ENCODE measurements around the gene COL6A3.

DNA sequence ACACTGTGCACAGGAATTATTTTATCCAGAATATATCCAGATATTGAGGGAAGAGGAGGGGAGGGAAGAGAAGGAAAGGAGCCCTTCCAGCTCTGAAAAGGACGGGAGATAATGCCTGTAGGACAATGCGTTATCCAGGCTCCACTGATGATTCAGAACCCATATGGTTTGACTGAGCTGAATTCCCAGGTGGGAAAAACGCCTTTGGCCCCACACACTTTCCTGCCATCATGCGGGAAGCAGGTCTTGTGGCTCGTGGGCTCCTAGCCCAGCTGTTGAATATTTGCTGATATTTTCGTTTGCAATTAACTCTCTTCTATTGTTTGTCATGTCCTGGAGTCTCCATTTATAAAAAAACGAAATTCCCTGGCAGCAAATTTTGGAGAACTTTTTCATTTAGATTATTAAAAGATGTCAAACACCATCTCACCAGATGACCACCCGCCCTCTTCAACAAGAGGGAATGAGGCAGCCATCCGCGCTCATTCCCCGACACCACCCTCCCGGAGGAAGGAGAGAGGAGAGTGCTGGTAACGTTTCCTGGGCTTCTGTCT, 8.9 kb downstream of the COL6A3 start:
- TF ChIP-seq EZH2phosphoT487 (IDR thresholded peaks at IDR 0.05; ENCODE audit: borderline replicate concordance, low read length) = no peak
- TF ChIP-seq, protein P1, sequence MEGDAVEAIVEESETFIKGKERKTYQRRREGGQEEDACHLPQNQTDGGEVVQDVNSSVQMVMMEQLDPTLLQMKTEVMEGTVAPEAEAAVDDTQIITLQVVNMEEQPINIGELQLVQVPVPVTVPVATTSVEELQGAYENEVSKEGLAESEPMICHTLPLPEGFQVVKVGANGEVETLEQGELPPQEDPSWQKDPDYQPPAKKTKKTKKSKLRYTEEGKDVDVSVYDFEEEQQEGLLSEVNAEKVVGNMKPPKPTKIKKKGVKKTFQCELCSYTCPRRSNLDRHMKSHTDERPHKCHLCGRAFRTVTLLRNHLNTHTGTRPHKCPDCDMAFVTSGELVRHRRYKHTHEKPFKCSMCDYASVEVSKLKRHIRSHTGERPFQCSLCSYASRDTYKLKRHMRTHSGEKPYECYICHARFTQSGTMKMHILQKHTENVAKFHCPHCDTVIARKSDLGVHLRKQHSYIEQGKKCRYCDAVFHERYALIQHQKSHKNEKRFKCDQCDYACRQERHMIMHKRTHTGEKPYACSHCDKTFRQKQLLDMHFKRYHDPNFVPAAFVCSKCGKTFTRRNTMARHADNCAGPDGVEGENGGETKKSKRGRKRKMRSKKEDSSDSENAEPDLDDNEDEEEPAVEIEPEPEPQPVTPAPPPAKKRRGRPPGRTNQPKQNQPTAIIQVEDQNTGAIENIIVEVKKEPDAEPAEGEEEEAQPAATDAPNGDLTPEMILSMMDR (IDR thresholded peaks at IDR 0.05; ENCODE audit: low read depth, low read length, poor library complexity, severe bottlenecking) = no peak

Data from DOHH2 (cell line).